GM23248 (cell line): ENCODE data around the gene MRPL14. TPM values are rescaled to one million over a fixed set of nuclear protein-coding genes. Genes with fewer than 3 reads are reported as not detected.

Experiments used
- DNase-seq: peaks from one replicate; pipeline ENCODE4 v3.0.0-alpha.2; 2015
- H2AFZ ChIP-seq: fragments of 200-600 bp; sonication (generic); 2 replicates; pipeline ENCODE4 v1.6.1; 2016; ENCODE audit warnings: antibody characterized with exemption
- H3F3A ChIP-seq: fragments of 200-600 bp; sonication (generic); 2 replicates; pipeline ENCODE4 v1.6.1; 2016; ENCODE audit warnings: mild to moderate bottlenecking, antibody characterized with exemption, mixed run types; ENCODE audit not compliant: insufficient read depth
- H3K27ac ChIP-seq: fragments of 200-600 bp; sonication (generic); 2 replicates; pipeline ENCODE4 v1.5.1; 2016; ENCODE audit warnings: mild to moderate bottlenecking
- H3K27me3 ChIP-seq: fragments of 200-600 bp; sonication (generic); replicated peaks from 2 replicates; pipeline ENCODE4 v1.6.1; 2016; ENCODE audit warnings: mild to moderate bottlenecking; ENCODE audit not compliant: insufficient read depth
- H3K36me3 ChIP-seq: fragments of 200-600 bp; sonication (generic); 2 replicates; pipeline ENCODE4 v1.6.1; 2016; ENCODE audit warnings: low read depth, mild to moderate bottlenecking
- H3K4me1 ChIP-seq: fragments of 200-600 bp; sonication (generic); 2 replicates; pipeline ENCODE4 v1.6.1; 2016; ENCODE audit warnings: mild to moderate bottlenecking; ENCODE audit not compliant: insufficient read depth
- H3K4me2 ChIP-seq: fragments of 200-600 bp; sonication (generic); one replicate; pipeline ENCODE4 v1.6.1; 2016; ENCODE audit warnings: mild to moderate bottlenecking; ENCODE audit not compliant: unreplicated experiment
- H3K4me3 ChIP-seq: fragments of 200-600 bp; sonication (generic); 2 replicates; pipeline ENCODE4 v1.5.1; 2016; ENCODE audit warnings: mild to moderate bottlenecking
- H3K79me2 ChIP-seq: fragments of 200-600 bp; sonication (generic); 2 replicates; pipeline ENCODE4 v1.6.1; 2016; ENCODE audit warnings: mild to moderate bottlenecking; ENCODE audit not compliant: insufficient read depth
- H3K9ac ChIP-seq: fragments of 200-600 bp; sonication (generic); 2 replicates; pipeline ENCODE4 v1.6.1; 2016; ENCODE audit warnings: mild to moderate bottlenecking
- H3K9me2 ChIP-seq: fragments of 200-600 bp; sonication (generic); 2 replicates; pipeline ENCODE4 v1.6.1; 2016; ENCODE audit warnings: mixed run types, mild to moderate bottlenecking, moderate library complexity; ENCODE audit not compliant: insufficient read depth
- H3K9me3 ChIP-seq: fragments of 200-600 bp; sonication (generic); one replicate; pipeline ENCODE4 v1.6.1; 2017; ENCODE audit warnings: low read depth
- H4K20me1 ChIP-seq: fragments of 200-600 bp; sonication (generic); 2 replicates; pipeline ENCODE4 v1.6.0; 2016; ENCODE audit not compliant: insufficient read depth
- EZH2 ChIP-seq: fragments of 200-600 bp; sonication (generic); IDR thresholded peaks from 2 replicates; pipeline ENCODE4 v1.6.1; 2018; ENCODE audit warnings: antibody characterized with exemption, mild to moderate bottlenecking; ENCODE audit not compliant: insufficient read depth, poor library complexity, severe bottlenecking
- EZH2phosphoT487 ChIP-seq: fragments of 200-600 bp; sonication (generic); IDR thresholded peaks from 2 replicates; pipeline ENCODE4 v1.6.1; 2018; ENCODE audit warnings: antibody characterized with exemption, moderate library complexity, mild to moderate bottlenecking, low read depth; ENCODE audit not compliant: insufficient read depth
- WGBS, 2 experiments: methylation state at CpG; one replicate each; pipeline ENCODE4 v1.1.6; 2015 to 2017; ENCODE audit warnings: low lambda C conversion rate in 2 of 2, low coverage in 1 of 2; ENCODE audit errors: missing lambda C conversion rate in 2 of 2; 5-methylcytosine and 5-hydroxymethylcytosine counted together
- in situ Hi-C: fragments of 300-500 bp; cut with MboI; formaldehyde crosslinking; loops from 2 replicates; pipeline ENCODE4 v1.15.0; 2020
- polyA plus RNA-seq: library from polyadenylated mRNA; unstranded; fragments of >200 nt; fragmentation: Nextera tagmentation; extraction: Ambion mirVana; gene quantifications from 2 replicates; pipeline ENCODE4 v1.2.1, GENCODE V29; 2016
- total RNA-seq: library from RNA; depleted of rRNA; stranded (reverse); fragments of >200 nt; shearing (Covaris generic); gene quantifications from 2 replicates; pipeline ENCODE4 v1.2.3, GENCODE V29; 2014

MRPL14 gene
- total and polyA plus RNA-seq, 2 experiments from 2014 or later: 47.6 to 91.2 TPM

GRCh38 chr6:44169886-44170570 is 42.8 kb upstream of the MRPL14 start:
- in situ Hi-C loops: no loop called here
- Histone ChIP-seq H3K4me2 (no peak overlapping the region), H3F3A (no peaks in the 10 kb centered on the region), H4K20me1 (no peaks in the 10 kb centered on the region), H3K9me3 (no peaks in the 10 kb centered on the region), H3K79me2 (no peaks in the 10 kb centered on the region), H3K4me1 (peaks cover 2% of the 10 kb centered on the region; the same call in 1 of the 2 replicates), H3K9me2 (no peaks in the 10 kb centered on the region), H3K27me3 (no peaks in the 10 kb centered on the region; the same call in 1 of the 2 replicates), H3K4me3 (no peak overlapping the region), H2AFZ (no peak overlapping the region), H3K27ac (no peak overlapping the region), H3K36me3 (no peaks in the 10 kb centered on the region), H3K9ac (no peak overlapping the region)
- 57 to 61% methylated on average over 10 of the region's 10 CpGs for WGBS, 2 experiments
- no peak for TF ChIP-seq EZH2phosphoT487
- TF ChIP-seq EZH2: no peak
- no peak for DNase-seq

- TF ChIP-seq EZH2: no peak
- TF ChIP-seq EZH2phosphoT487: no peak
- no peaks in the 10 kb centered on the region for H3K9me2 ChIP-seq
- H3K4me2 ChIP-seq: no peak overlapping the region
- H3K27ac ChIP-seq: no peak overlapping the region
- no peaks in the 10 kb centered on the region; the same call in 1 of the 2 replicates for H3K27me3 ChIP-seq
- no peak overlapping the region for H3K9ac ChIP-seq
- H3K36me3 ChIP-seq: no peaks in the 10 kb centered on the region
- no peak overlapping the region for H2AFZ ChIP-seq
- in situ Hi-C loops: no loop called here
- H3F3A ChIP-seq: no peaks in the 10 kb centered on the region
- no peaks in the 10 kb centered on the region for H3K79me2 ChIP-seq
- no peak overlapping the region for H3K4me3 ChIP-seq
- H3K4me1 ChIP-seq: peaks cover 2% of the 10 kb centered on the region; the same call in 1 of the 2 replicates
- no peaks in the 10 kb centered on the region for H4K20me1 ChIP-seq
- peak; percentile 53 for DNase-seq
- 21 to 22% methylated on average over 9 of the region's 9 CpGs for WGBS, 2 experiments
- no peaks in the 10 kb centered on the region for H3K9me3 ChIP-seq
Observed at GRCh38 chr6:44169154-44169553, 41.9 kb upstream of the MRPL14 start.

GRCh38 chr6:44167567-44167966 is 40.3 kb upstream of the MRPL14 start:
- 89 to 96% methylated on average over 1 of the region's 1 CpG for WGBS, 2 experiments

GRCh38 chr6:44166591-44167184 is 39.4 kb upstream of the MRPL14 start:
- in situ Hi-C loops: no loop called here
- WGBS, 2 experiments: 61 to 64% methylated on average over 15 to 16 of the region's 16 CpGs
- TF ChIP-seq EZH2 (no peak), EZH2phosphoT487 (no peak)
- no peaks in the 10 kb centered on the region for H3K9me3 ChIP-seq
- H3K27me3 ChIP-seq: peaks cover 13% of the 10 kb centered on the region
- no peak for DNase-seq
- H3K27ac ChIP-seq: no peak overlapping the region
- H4K20me1 ChIP-seq: no peaks in the 10 kb centered on the region
- no peak overlapping the region for H3K9ac ChIP-seq
- H2AFZ ChIP-seq: no peak overlapping the region
- H3K79me2 ChIP-seq: no peaks in the 10 kb centered on the region
- no peaks in the 10 kb centered on the region for H3K36me3 ChIP-seq
- no peaks in the 10 kb centered on the region for H3K9me2 ChIP-seq
- H3K4me2 ChIP-seq: no peak overlapping the region
- H3K4me1 ChIP-seq: 0 out of 2 replicates have a peak, but pooled peaks cover 2% of the 10 kb centered on the region
- peaks cover 1% of the 10 kb centered on the region; the same call in 1 of the 2 replicates for H3F3A ChIP-seq
- H3K4me3 ChIP-seq: no peak overlapping the region

More at GRCh38 chr6:44167567-44167966, 40.3 kb upstream of the MRPL14 start:
- H3K9ac ChIP-seq: no peak overlapping the region
- H3K9me3 ChIP-seq: no peaks in the 10 kb centered on the region
- no peak overlapping the region for H3K4me2 ChIP-seq
- H4K20me1 ChIP-seq: no peaks in the 10 kb centered on the region
- H3F3A ChIP-seq: no peaks in the 10 kb centered on the region
- H3K79me2 ChIP-seq: no peaks in the 10 kb centered on the region
- H2AFZ ChIP-seq: no peak overlapping the region
- DNase-seq: no peak
- no peaks in the 10 kb centered on the region for H3K9me2 ChIP-seq
- no peak for TF ChIP-seq EZH2
- TF ChIP-seq EZH2phosphoT487: no peak
- no peak overlapping the region for H3K4me3 ChIP-seq
- no peaks in the 10 kb centered on the region for H3K4me1 ChIP-seq
- in situ Hi-C loops: no loop called here
- no peaks in the 10 kb centered on the region for H3K36me3 ChIP-seq
- no peak overlapping the region for H3K27ac ChIP-seq
- H3K27me3 ChIP-seq: peaks cover 12% of the 10 kb centered on the region
